COLO668 (cell line): Measurements from ENCODE around the gene USP16.

Experiments used
- DNase-seq: peaks from one replicate; lab custom pipeline; 2025; ENCODE audit not compliant: unreplicated experiment; lab: John Stamatoyannopoulos, UW

The USP16 gene

DNA sequence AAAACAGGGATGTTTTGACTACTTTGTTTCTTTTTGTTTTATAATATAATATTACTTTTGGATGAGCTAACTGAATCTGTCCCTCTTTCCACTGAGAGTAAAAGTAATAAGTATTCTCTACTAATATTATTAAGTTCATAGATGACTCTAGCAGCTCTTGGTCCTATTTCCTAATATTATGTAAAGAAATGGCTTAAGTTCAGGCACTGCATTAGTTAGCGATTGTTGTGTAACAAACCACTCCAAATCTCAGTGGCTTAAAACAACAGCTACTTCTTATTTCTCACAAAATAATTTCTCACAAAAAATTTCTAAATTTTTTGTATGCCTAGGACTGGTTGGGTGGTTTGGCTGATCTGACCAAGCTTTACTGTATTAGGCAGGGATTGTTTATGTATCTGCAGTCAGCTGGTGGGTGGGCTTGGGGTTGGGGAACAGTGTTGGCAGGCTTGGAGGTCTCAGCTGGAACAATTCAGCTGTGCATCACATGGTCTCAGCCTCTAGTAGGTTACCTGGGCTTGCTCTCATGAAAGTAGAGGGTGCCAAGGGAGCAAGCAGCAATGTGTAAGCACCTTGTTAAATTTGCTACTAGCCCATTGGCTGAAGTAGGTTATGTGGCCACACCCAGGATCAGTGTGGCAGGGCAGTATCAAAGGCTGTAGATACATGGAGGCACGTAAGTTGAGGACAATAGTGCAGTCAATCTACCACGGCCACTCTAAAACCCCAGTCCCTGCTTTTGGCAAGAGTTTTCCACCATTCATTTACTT lies 57.8 kb downstream of the USP16 start:
- DNase-seq = no peak

DNA sequence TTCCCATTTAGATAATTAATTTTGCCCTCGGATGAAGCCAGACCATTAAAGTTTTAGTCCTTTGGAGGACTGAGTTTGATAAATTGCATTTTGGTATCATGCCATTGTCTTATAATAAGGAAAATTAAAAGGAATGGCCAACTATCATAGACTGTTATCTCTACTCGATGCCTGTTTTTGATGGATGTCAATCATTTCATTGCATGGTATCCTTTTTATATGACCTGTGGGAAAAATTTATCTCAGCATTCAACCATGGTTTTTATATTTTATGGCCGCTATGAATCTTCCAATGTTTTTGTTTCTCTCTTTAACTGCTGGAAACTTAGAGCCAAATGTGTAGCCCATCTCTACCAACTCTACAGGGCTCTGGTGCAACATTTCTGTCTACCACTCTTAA lies 58.8 kb downstream of the USP16 start:
- no peak for DNase-seq

DNA sequence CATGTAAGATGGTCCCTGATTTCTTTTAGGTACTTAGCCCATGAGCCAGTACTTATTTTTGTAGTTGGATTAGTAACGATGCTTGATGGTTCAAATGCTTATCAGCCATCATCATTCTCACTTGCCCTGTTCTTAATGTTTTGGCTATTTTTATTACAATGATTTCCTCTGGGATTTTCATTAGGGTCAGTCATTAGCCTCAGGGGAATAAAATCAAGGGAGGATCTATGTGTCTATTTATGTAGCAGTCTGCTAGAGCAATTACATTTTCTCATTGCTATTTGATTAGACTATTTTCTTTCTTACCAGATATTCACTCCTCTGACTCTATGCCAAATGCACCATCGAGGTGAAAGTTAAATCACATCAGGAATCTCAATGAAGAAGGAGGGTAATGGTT lies 59.9 kb downstream of the USP16 start:
- no peak for DNase-seq

DNA sequence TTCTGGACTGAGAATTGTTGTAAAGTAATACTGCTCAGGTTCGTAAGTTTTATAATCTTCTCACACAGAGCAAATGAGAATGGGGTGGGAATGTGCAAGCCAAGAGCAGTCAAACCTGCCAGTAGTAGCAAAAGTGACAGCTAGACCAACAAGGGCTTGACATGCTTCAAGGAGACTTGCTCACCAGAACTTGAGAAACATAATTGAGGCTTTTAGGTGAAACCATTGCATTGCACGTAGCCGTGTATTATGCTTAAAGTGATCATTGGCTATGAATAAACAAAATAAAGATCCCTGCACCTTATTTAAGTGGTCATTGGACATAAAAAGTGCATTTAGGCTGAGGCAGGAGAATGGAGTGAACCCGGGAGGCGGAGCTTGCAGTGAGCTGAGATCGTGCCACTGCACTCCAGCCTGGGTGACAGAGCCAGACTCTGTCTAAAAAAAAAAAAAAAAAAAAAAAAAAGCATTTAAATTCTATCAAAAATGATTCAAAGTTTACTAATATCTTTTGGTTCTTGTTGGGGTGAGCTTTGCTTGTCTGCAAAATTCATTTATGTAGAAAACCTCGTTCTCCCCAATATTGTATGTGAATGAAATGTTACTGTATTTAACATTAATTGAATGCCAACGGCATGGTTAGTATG lies 60.8 kb downstream of the USP16 start:
- DNase-seq = no peak

DNA sequence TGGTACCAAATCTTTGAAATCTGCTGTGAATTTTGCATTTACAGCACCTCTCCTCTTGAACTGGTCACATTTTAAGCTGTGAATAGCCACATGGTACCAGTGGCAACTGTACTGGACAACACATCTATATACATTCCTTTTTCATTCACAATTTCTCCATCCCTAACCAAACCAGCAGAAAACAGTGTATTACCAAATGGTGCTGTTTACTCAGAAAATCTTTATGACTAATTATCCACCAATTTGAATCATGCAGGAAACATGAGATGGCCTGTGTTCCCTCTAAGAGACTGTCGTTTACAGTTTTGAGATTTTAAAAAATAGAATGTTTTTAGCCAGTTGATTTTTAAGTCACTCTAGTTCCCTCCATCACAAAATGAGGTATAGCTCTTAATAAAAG lies 66.6 kb downstream of the USP16 start:
- no peak for DNase-seq

DNA sequence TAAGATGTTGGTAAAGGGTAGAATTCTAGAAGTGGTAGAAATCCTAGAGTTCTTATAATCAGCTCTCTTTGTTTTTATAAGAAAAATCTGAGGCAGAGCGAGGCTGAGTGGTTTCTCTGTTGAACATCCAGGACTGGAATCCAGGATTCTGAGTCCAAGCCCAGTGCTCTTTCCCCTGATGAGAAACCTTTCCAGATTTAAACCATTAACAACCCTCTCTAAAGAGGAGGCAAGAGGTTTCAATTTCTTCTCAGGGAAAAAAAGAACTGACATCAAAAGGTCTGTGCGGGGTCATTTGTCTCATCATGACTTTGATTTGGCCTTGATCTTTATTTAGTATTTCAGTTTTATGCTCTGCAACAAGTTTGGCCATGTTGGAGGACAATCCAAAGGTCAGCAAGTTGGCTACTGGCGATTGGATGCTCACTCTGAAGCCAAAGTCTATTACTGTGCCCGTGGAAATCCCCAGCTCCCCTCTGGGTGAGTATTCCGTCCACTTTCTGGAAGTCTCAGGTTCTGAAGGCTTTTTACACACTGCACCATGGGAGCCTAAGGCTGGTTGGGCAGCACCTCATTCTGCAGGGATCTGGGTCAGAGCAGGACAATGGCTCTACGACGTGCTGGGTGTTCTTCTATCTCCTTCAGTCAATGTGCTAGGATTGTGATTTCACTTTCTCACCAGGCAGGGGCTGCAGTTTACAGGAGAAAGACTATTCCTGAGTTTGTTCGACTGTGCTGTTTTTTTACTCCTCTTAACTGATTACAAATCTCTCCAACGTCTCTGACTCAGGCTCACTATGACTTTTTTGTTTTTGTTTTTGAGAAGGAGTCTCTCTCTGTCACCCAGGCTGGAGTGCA lies 67.9 kb downstream of the USP16 start:
- no peak for DNase-seq

DNA sequence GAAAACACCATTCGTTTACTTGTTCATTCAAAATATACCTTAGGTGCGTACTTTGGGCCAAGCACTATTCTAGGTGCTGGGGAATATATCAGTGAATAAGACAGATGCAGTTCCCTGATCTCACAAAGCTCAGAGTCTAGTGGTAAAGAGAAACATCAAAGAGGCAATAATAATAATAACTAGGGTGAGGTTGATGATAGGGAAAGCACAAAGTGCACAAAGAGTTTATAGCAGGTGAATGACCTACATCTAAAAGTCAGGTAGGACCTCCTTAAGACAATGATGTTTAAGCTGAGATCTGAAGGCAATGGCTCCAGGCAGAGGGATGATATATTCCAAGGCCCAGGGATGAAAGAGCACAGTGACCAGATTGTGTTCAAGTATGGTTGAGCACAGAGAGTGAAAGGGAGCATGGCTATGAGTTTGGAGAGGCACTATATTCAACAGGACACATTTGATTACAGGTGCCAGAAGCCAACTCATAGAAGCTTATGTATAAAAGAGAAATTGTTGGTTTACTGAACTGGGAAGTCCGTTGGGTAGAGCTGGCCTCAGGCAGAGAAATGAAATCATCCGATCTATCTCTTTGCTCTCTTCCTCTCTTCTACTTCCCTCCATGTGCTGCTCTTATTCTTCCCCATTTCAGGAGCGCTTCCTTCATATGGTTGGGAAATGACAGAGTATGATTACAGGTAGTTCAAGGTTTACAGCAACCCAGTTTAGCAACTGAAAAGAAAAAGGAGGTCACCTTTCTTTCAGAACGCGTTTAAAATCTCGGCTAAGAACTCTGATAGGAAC lies 71.9 kb downstream of the USP16 start:
- DNase-seq = no peak

DNA sequence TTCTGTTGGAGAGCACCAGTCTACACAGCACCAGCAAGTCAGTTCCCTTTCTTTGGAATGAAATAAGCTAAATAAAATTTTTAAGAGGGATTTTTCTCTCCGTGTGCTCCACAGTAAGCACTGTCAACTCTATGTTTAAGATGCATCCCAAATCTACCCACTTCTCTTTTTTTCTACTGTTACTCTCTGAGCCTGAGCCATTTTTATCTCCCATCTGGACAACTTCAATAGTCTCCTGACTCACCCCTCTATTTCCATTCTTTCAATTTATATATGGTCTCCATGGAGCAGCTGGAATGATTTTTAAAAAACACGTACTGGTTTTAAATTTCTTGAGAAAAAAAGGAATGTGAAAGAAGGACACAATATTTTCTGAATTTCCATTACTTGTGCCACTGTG lies 73.7 kb downstream of the USP16 start:
- DNase-seq = no peak

DNA sequence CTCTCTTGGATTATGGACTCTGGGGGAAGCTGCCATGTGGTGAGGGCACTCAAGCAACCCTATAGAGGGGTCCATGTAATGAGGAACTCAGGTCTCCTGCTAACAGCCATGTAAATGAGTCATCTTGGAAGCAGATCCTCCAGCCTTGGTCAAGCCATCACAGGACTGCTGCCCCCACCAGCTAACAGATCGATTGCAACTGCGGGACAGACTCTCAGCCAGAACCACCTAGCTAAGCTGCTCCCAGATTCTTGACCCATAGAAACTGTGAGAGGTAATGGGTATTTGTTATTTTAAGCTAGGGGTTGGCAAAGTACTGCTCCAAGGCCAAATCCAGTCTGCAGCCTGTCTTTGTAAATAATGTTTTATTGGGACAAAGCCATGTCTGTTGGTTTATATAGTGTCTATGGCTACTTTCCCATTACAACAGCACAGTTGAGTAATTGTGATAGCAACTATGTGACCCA lies 78.4 kb downstream of the USP16 start:
- DNase-seq = no peak
